Measurements from ENCODE around the gene CEP55. TPM values are rescaled to one million over a fixed set of nuclear protein-coding genes. Genes with fewer than 3 reads are reported as not detected.

CEP55 gene
- 4.6 TPM for total RNA-seq

GRCh38 chr10:93496322-93497041, at the start of gene CEP55:
Gene CEP55, plus strand, starts transcription at chr10:93496612. Its CDS starts 3,440 bp downstream, at chr10:93500052.

GRCh38 chr10:93482145-93482834, 14.1 kb upstream of the CEP55 start, which contains the start of gene MYOF:
Gene MYOF, minus strand, starts transcription at chr10:93482334. Its CDS starts 140 bp downstream, at chr10:93482194.

GRCh38 chr10:93566435-93567276, 70.2 kb downstream of the CEP55 start, which contains the start of gene FFAR4:
Gene FFAR4, plus strand, starts transcription at chr10:93566665. Its CDS starts 56 bp downstream, at chr10:93566721.

Small RNAs within 50 kb of the gene (small RNA-seq; reads per million reads assigned to genes)
- not detected for gene RNA5SP323

Other genes starting within 250 kb of the CEP55 start
- gene MYOF, start 14.3 kb upstream of the CEP55 start, total RNA-seq: 5.5 TPM
- 1.2 TPM for gene FFAR4, start 70.1 kb downstream of the CEP55 start, total RNA-seq
- gene RBP4, start 104.6 kb downstream of the CEP55 start, total RNA-seq: 6.7 TPM
- not detected for gene PDE6C, start 115.9 kb downstream of the CEP55 start, total RNA-seq
- 20.8 TPM for gene FRA10AC1, start 206.0 kb downstream of the CEP55 start, total RNA-seq

Measured in diencephalon (tissue), 1 donor.